H1 (cell line): ENCODE data around the gene RHO. TPM values are rescaled to one million over a fixed set of nuclear protein-coding genes. Genes with fewer than 3 reads are reported as not detected.
"Not testable (repeated sequence)": the region's sequence is repeated elsewhere in the genome, so short reads cannot be mapped to it uniquely, and the experiment has no call there.

ENCODE experiments used
- CTCF ChIA-PET: fragments of 300-600 bp; sonication (Branson Sonifier 250); formaldehyde crosslinking; loops from one replicate; lab custom pipeline; 2021; ENCODE audit not compliant: partially characterized antibody; lab: Charles Lee
- POLR2A ChIA-PET: fragments of 300-600 bp; sonication (Branson Sonifier 250); formaldehyde crosslinking; loops from one replicate; lab custom pipeline; 2021; ENCODE audit warnings: inconsistent platforms; ENCODE audit not compliant: partially characterized antibody; lab: Charles Lee
- DNase-seq, 2 experiments: peaks; one replicate each; pipeline versions ENCODE4 v3.0.0 to v3.0.0-alpha.2; 2010 to 2022; ENCODE audit warnings: low spot score in 2 of 2, low read depth in 1 of 2, mixed read lengths in 1 of 2
- FAIRE-seq: peaks from 2 replicates; lab custom pipeline; 2011; peaks lifted over from hg19 to GRCh38; lab: Jason Lieb, UNC
- H2AFZ ChIP-seq: 2 replicates; pipeline ENCODE4 v1.8.1; 2012; ENCODE audit warnings: low read length, inconsistent platforms
- H2AK5ac ChIP-seq: 2 replicates; pipeline ENCODE4 v1.6.1; 2013; ENCODE audit warnings: low read depth, low read length
- H2BK120ac ChIP-seq: replicated peaks from 2 replicates; pipeline ENCODE3; 2013; ENCODE audit warnings: low read depth, low read length, inconsistent platforms
- H2BK12ac ChIP-seq: 2 replicates; pipeline ENCODE4 v1.6.1; 2013; ENCODE audit warnings: low read depth, low read length
- H2BK15ac ChIP-seq: 2 replicates; pipeline ENCODE4 v1.6.1; 2013; ENCODE audit warnings: low read length
- H2BK20ac ChIP-seq: 2 replicates; pipeline ENCODE4 v1.6.1; 2013; ENCODE audit warnings: low read length
- H2BK5ac ChIP-seq: 2 replicates; pipeline ENCODE4 v1.6.1; 2013; ENCODE audit warnings: low read depth, low read length
- H3K14ac ChIP-seq: 2 replicates; pipeline ENCODE4 v1.6.1; 2013; ENCODE audit warnings: inconsistent platforms; ENCODE audit not compliant: insufficient read length
- H3K18ac ChIP-seq: 2 replicates; pipeline ENCODE4 v1.6.1; 2013; ENCODE audit warnings: low read length; ENCODE audit errors: extremely low read depth
- H3K23ac ChIP-seq: 2 replicates; pipeline ENCODE4 v1.6.1; 2013; ENCODE audit warnings: inconsistent platforms; ENCODE audit not compliant: insufficient read length
- H3K23me2 ChIP-seq: 2 replicates; pipeline ENCODE4 v1.6.1; 2013; ENCODE audit warnings: low read depth, low read length
- H3K27ac ChIP-seq: 2 replicates; pipeline ENCODE4 v1.6.1; 2011; ENCODE audit warnings: low read depth, low read length, inconsistent platforms
- H3K27me3 ChIP-seq, 4 experiments: replicated peaks in 1 of 4; 1 replicate in 1 of 4; 2 replicates in 3 of 4; pipeline versions ENCODE4 v1.6.1 to v1.8.1; 2011 to 2013; ENCODE audit warnings: low read length in 3 of 4, mild to moderate bottlenecking in 3 of 4, inconsistent platforms in 2 of 4, mixed read lengths in 2 of 4, moderate library complexity in 1 of 4; ENCODE audit not compliant: control insufficient read depth in 3 of 4, insufficient read depth in 3 of 4; ENCODE audit errors: extremely low read depth in 1 of 4
- H3K36me3 ChIP-seq, 4 experiments: 2 replicates each; pipeline versions ENCODE4 v1.6.1 to v1.8.1; 2011 to 2013; ENCODE audit warnings: mild to moderate bottlenecking in 4 of 4, low read length in 3 of 4, moderate library complexity in 2 of 4, control low read depth in 1 of 4, inconsistent platforms in 1 of 4; ENCODE audit not compliant: insufficient read depth in 4 of 4, control insufficient read depth in 2 of 4
- H3K4ac ChIP-seq: replicated peaks from 2 replicates; pipeline ENCODE3; 2013; ENCODE audit warnings: low read length, low read depth, mixed read lengths, inconsistent platforms; ENCODE audit not compliant: insufficient read length
- H3K4me1 ChIP-seq, 4 experiments: replicated peaks in 1 of 4; 1 replicate in 1 of 4; 2 replicates in 3 of 4; pipeline versions ENCODE4 v1.6.1 to v1.8.1; 2011 to 2013; ENCODE audit warnings: low read length in 3 of 4, inconsistent platforms in 2 of 4, mixed read lengths in 1 of 4; ENCODE audit not compliant: insufficient read depth in 4 of 4, control insufficient read depth in 3 of 4
- H3K4me2 ChIP-seq, 2 experiments: 2 replicates each; pipeline versions ENCODE4 v1.6.1 to v1.8.1; 2011 to 2013; ENCODE audit warnings: low read depth in 2 of 2, low read length in 2 of 2, control low read depth in 1 of 2, inconsistent platforms in 1 of 2, mild to moderate bottlenecking in 1 of 2; ENCODE audit not compliant: insufficient read depth in 1 of 2
- H3K4me3 ChIP-seq, 4 experiments: fragments of 200-600, 300-600 bp in 1 of 4; sonication (generic), shearing (Covaris generic), sonication (Bioruptor Twin) in 1 of 4; 2 replicates each; pipeline versions ENCODE4 v1.5.1 to v1.8.1; 2011 to 2016; ENCODE audit warnings: low read length in 4 of 4, low read depth in 3 of 4, control low read depth in 2 of 4, inconsistent platforms in 2 of 4, mild to moderate bottlenecking in 2 of 4, mixed read lengths in 1 of 4, moderate library complexity in 1 of 4; ENCODE audit not compliant: insufficient read depth in 2 of 4; ENCODE audit errors: extremely low read depth in 1 of 4
- H3K56ac ChIP-seq: replicated peaks from 2 replicates; pipeline ENCODE3; 2013; ENCODE audit warnings: low read depth, mild to moderate bottlenecking, mixed read lengths, low read length, inconsistent platforms; ENCODE audit not compliant: insufficient read length
- H3K79me1 ChIP-seq: 2 replicates; pipeline ENCODE4 v1.6.1; 2013; ENCODE audit warnings: low read depth, low read length, control low read depth
- H3K79me2 ChIP-seq, 2 experiments: 2 replicates each; pipeline versions ENCODE4 v1.6.1 to v1.8.1; 2012 to 2013; ENCODE audit warnings: low read length in 2 of 2, mild to moderate bottlenecking in 2 of 2, inconsistent platforms in 1 of 2; ENCODE audit not compliant: insufficient read depth in 2 of 2, control insufficient read depth in 1 of 2
- H3K9ac ChIP-seq, 4 experiments: replicated peaks in 1 of 4; 1 replicate in 1 of 4; 2 replicates in 3 of 4; pipeline versions ENCODE4 v1.6.1 to v1.8.1; 2011 to 2013; ENCODE audit warnings: low read depth in 3 of 4, low read length in 3 of 4, control low read depth in 2 of 4, mild to moderate bottlenecking in 2 of 4, moderate library complexity in 2 of 4, inconsistent platforms in 1 of 4; ENCODE audit errors: extremely low read depth in 1 of 4
- H3K9me3 ChIP-seq, 2 experiments: 2 replicates each; pipeline versions ENCODE4 v1.6.1 to v1.8.1; 2012 to 2013; ENCODE audit warnings: mild to moderate bottlenecking in 2 of 2, moderate library complexity in 2 of 2, control low read depth in 1 of 2, inconsistent platforms in 1 of 2, low read depth in 1 of 2, low read length in 1 of 2, mixed read lengths in 1 of 2; ENCODE audit not compliant: insufficient read depth in 2 of 2
- H4K20me1 ChIP-seq, 2 experiments: replicated peaks in 1 of 2; 2 replicates each; pipeline versions ENCODE3 to v1.8.1; 2011 to 2013; ENCODE audit warnings: inconsistent platforms in 2 of 2, low read length in 2 of 2, mild to moderate bottlenecking in 1 of 2; ENCODE audit not compliant: insufficient read depth in 2 of 2, control insufficient read depth in 1 of 2
- H4K5ac ChIP-seq: 2 replicates; pipeline ENCODE4 v1.6.1; 2013; ENCODE audit warnings: low read length, low read depth, mixed read lengths, inconsistent platforms; ENCODE audit not compliant: insufficient read length
- H4K8ac ChIP-seq: 2 replicates; pipeline ENCODE4 v1.8.0; 2013; ENCODE audit warnings: mild to moderate bottlenecking, moderate library complexity, low read length, inconsistent platforms; ENCODE audit not compliant: insufficient read depth; ENCODE audit errors: extremely low read depth
- H4K91ac ChIP-seq: replicated peaks from 2 replicates; pipeline ENCODE3; 2013; ENCODE audit warnings: low read length, mixed read lengths, inconsistent platforms; ENCODE audit not compliant: insufficient read length
- WGBS, 2 experiments: shearing (Covaris generic) in 1 of 2; methylation state at CpG; one replicate each; pipeline versions ENCODE4 v1.1.6 to v1.1.7; 2013 to 2015; ENCODE audit warnings: low lambda C conversion rate in 2 of 2, mixed read lengths in 2 of 2, inconsistent platforms in 1 of 2, low coverage in 1 of 2, missing lambda C conversion rate in 1 of 2; ENCODE audit not compliant: insufficient replicate concordance in 2 of 2, insufficient coverage in 1 of 2, insufficient read length in 1 of 2; ENCODE audit errors: extremely low coverage in 1 of 2, missing lambda C conversion rate in 1 of 2; 5-methylcytosine and 5-hydroxymethylcytosine counted together
- polyA plus RNA-seq, 7 experiments: library from polyadenylated mRNA; depleted of rRNA in 3 of 7; stranded (reverse) in 5 of 7; unstranded in 2 of 7; fragments of >200 nt in 5 of 7; fragments of 200-250 nt in 2 of 7; gene quantifications; 1 replicate in 5 of 7; 2 replicates in 1 of 7; 4 replicates in 1 of 7; pipeline versions ENCODE4 v1.2.1 to v1.2.3, GENCODE V29; 2011 to 2013; ENCODE audit warnings: missing spikeins in 2 of 7, mixed read lengths in 2 of 7
- total RNA-seq: library from RNA; stranded (reverse); fragmentation: NEBNext Ultra II Directional; extraction: Animal tissue kit (Norgen Biotek cat#: 25700); gene quantifications from 2 replicates; pipeline ENCODE4 v1.2.1, GENCODE V29; 2021

Gene RHO
- total and polyA plus RNA-seq, 2 of the 8 experiments (the other 6 are each of a cell fraction or from before 2014, with no cell fraction given), result not detected

- H4K20me1 ChIP-seq, H2BK15ac ChIP-seq, H2BK5ac ChIP-seq, H3K27ac ChIP-seq, FAIRE-seq, H2BK20ac ChIP-seq, H3K9me3 ChIP-seq, H2AFZ ChIP-seq, H3K23me2 ChIP-seq, H3K4me2 ChIP-seq, H2AK5ac ChIP-seq, H3K9ac ChIP-seq, H4K91ac ChIP-seq, H4K5ac ChIP-seq, H3K14ac ChIP-seq, H3K23ac ChIP-seq, H3K56ac ChIP-seq, H3K4ac ChIP-seq, H2BK12ac ChIP-seq, H3K79me1 ChIP-seq, H2BK120ac ChIP-seq, H3K4me1 ChIP-seq, DNase-seq, H4K8ac ChIP-seq, H3K27me3 ChIP-seq, H3K79me2 ChIP-seq, H3K36me3 ChIP-seq, H3K18ac ChIP-seq, H3K4me3 ChIP-seq: not testable (repeated sequence)
- ChIA-PET POLR2A (interaction anchor here (0.6 kb wide), 2 partner anchors 199 to 303 kb away, joined by 3 read pairs; no protein-coding TSS in a partner anchor), CTCF (interaction anchor here (1.2 to 1.6 kb wide), 4 partner anchors 8 to 113 kb away, joined by 4 to 6 read pairs (median 4); partner anchors contain the start of gene RHO)
- whole genome bisulfite sequencing, 2 experiments, result 94% methylated on average over 16 of the region's 25 CpGs; no CpG with 5 or more reads in 1 of the 2 experiments
These were observed 13.2 kb upstream of the RHO start for GRCh38 chr3:129515108-129515820.
